Peyer's patch (tissue), 4 donors: ENCODE measurements around the gene CHMP1B. TPM values are rescaled to one million over a fixed set of nuclear protein-coding genes. Genes with fewer than 3 reads are reported as not detected.

ENCODE experiments used
- DNase-seq, 3 donors: peaks; one replicate each; pipeline ENCODE4 v3.0.0-alpha.2; 2017 to 2019
- H3K27ac ChIP-seq, 4 donors: fragments of 200-600 bp; sonication (generic); one replicate each; pipeline ENCODE4 v1.5.1; 2016 to 2019
- H3K27me3 ChIP-seq, 2 donors: fragments of 200-600 bp; sonication (generic); one replicate each; pipeline ENCODE4 v1.5.1; 2019
- H3K36me3 ChIP-seq, 3 donors: fragments of 200-600 bp; sonication (generic); one replicate each; pipeline ENCODE4 v1.5.1; 2016 to 2019
- H3K4me1 ChIP-seq, 4 donors: fragments of 200-600 bp; sonication (generic); one replicate each; pipeline ENCODE4 v1.5.1; 2016 to 2019
- H3K4me3 ChIP-seq, 4 donors: fragments of 200-600 bp; sonication (generic); 1 replicate in 3 of 4; 2 replicates in 1 of 4; pipeline ENCODE4 v1.5.1; 2016 to 2019; ENCODE audit warnings: mild to moderate bottlenecking in 1 of 4
- H3K9me3 ChIP-seq, 4 donors: fragments of 200-600 bp; sonication (generic); one replicate each; pipeline ENCODE4 v1.5.1; 2016 to 2019; ENCODE audit warnings: mild to moderate bottlenecking in 1 of 4
- CTCF ChIP-seq, 6 experiments: fragments of 450-650 bp in 4 of 6; fragments of 200-600 bp in 2 of 6; sonication (generic) in 1 of 6; IDR thresholded peaks; one replicate each; pipeline ENCODE4 v1.5.1; 2017 to 2019; ENCODE audit warnings: antibody characterized with exemption in 6 of 6, mild to moderate bottlenecking in 3 of 6, moderate library complexity in 1 of 6
- POLR2A ChIP-seq, 2 donors: fragments of 450-650 bp; IDR thresholded peaks; one replicate each; pipeline ENCODE4 v1.5.1; 2017; ENCODE audit warnings: antibody characterized with exemption in 2 of 2, mild to moderate bottlenecking in 2 of 2, moderate library complexity in 2 of 2
- total RNA-seq, 4 donors: library from RNA; depleted of rRNA; stranded (reverse); fragments of >200 nt; gene quantifications; one replicate each; pipeline ENCODE4 v1.1.0, GENCODE V29; 2016

Gene CHMP1B
- total RNA-seq, 4 donors from 2014 or later, result 51.1 to 71.6 (median 65.0) TPM

GRCh38 chr18:11899063-11899462, 47.9 kb downstream of the CHMP1B start:
- H3K36me3 ChIP-seq, result peaks cover 0 to 23% (median 0%) of the 10 kb centered on the region in 3 donors
- no peaks in the 10 kb centered on the region for H3K9me3 ChIP-seq
- no peaks in the 10 kb centered on the region for H3K4me1 ChIP-seq
- H3K4me3 ChIP-seq, result no peak overlapping the region
- H3K27ac ChIP-seq, result no peak overlapping the region
- H3K27me3 ChIP-seq, result no peaks in the 10 kb centered on the region
- no peak for TF ChIP-seq POLR2A (IDR thresholded peaks at IDR 0.05)
- TF ChIP-seq CTCF (IDR thresholded peaks at IDR 0.05), result no peak
- DNase-seq, result no peak

- no peaks in the 10 kb centered on the region for H3K9me3 ChIP-seq
- H3K27ac ChIP-seq, result no peak overlapping the region
- TF ChIP-seq POLR2A (IDR thresholded peaks at IDR 0.05) (no peak), CTCF (IDR thresholded peaks at IDR 0.05) (no peak)
Observed at GRCh38 chr18:11901826-11902438, 50.7 kb downstream of the CHMP1B start.

GRCh38 chr18:11902522-11903292, 51.5 kb downstream of the CHMP1B start:
- peaks cover 0 to 19% (median 0%) of the 10 kb centered on the region in 3 donors for H3K36me3 ChIP-seq
- DNase-seq, result no peak
- no peak overlapping the region for H3K4me3 ChIP-seq
- H3K27me3 ChIP-seq, result no peaks in the 10 kb centered on the region
- TF ChIP-seq CTCF (IDR thresholded peaks at IDR 0.05) (no peak), POLR2A (IDR thresholded peaks at IDR 0.05) (no peak)
- no peaks in the 10 kb centered on the region for H3K9me3 ChIP-seq
- peaks cover 0 to 10% (median 2%) of the 10 kb centered on the region in 4 donors for H3K4me1 ChIP-seq
- H3K27ac ChIP-seq, result no peak overlapping the region

More at GRCh38 chr18:11901826-11902438, 50.7 kb downstream of the CHMP1B start:
- Histone ChIP-seq H3K4me3 (no peak overlapping the region), H3K27me3 (no peaks in the 10 kb centered on the region), H3K4me1 (peaks cover 0 to 2% (median 0%) of the 10 kb centered on the region in 4 donors), H3K36me3 (peaks cover 0 to 19% (median 0%) of the 10 kb centered on the region in 3 donors)
- DNase-seq, result no peak

Other genes starting within 250 kb of the CHMP1B start
- gene SLC35G4, start 241.8 kb upstream of the CHMP1B start, total RNA-seq, result not detected
- gene GNAL, start 162.1 kb upstream of the CHMP1B start, total RNA-seq, result 1 to 10 TPM; 2.5 to 7.4 (median 3.6) TPM
- 10 to 100 TPM; 46.2 to 69.3 (median 63.4) TPM for gene MPPE1, start 56.9 kb downstream of the CHMP1B start, total RNA-seq
- 10 to 100 TPM; 44.0 to 62.3 (median 56.3) TPM for gene IMPA2, start 130.1 kb downstream of the CHMP1B start, total RNA-seq
- not detected for gene ANKRD62, start 242.4 kb downstream of the CHMP1B start, total RNA-seq